ENCODE measurements around the gene CD44.

Gene CD44

GRCh38 chr11:35171226-35171625, 32.3 kb downstream of the CD44 start:
- H3K79me2 ChIP-seq (ENCODE audit: insufficient read depth, low read depth) = no peaks in the 10 kb centered on the region
- no peak overlapping the region for H2AFZ ChIP-seq (ENCODE audit: low read depth)
- no peak overlapping the region for H3K4me2 ChIP-seq
- H3K4me3 ChIP-seq (IDR thresholded peaks at IDR 0.05; ENCODE audit: insufficient read depth, low read depth, low read length) = no peak overlapping the region
- H3K27me3 ChIP-seq (ENCODE audit: insufficient read depth, low read depth) = peaks cover 27% of the 10 kb centered on the region; the same call in 1 of the 2 replicates
- no peak overlapping the region for H3K9ac ChIP-seq
- H3K36me3 ChIP-seq (ENCODE audit: insufficient read depth) = no peaks in the 10 kb centered on the region
- no peaks in the 10 kb centered on the region for H4K20me1 ChIP-seq (ENCODE audit: insufficient read depth)
- H3K4me1 ChIP-seq (ENCODE audit: low read depth, poor library complexity, severe bottlenecking) = peaks cover 30% of the 10 kb centered on the region
- no peak overlapping the region for H3K27ac ChIP-seq
- TF ChIP-seq CTCF (conservative IDR thresholded peaks at IDR 0.05; ENCODE audit: low read depth, low read length) = no peak

- H3K9ac ChIP-seq = no peak overlapping the region
- no peaks in the 10 kb centered on the region for H3K36me3 ChIP-seq (ENCODE audit: insufficient read depth)
- H4K20me1 ChIP-seq (ENCODE audit: insufficient read depth) = no peaks in the 10 kb centered on the region; the same call in 1 of the 2 replicates
- H3K4me3 ChIP-seq (IDR thresholded peaks at IDR 0.05; ENCODE audit: insufficient read depth, low read depth, low read length) = no peak overlapping the region
- H3K79me2 ChIP-seq (ENCODE audit: insufficient read depth, low read depth) = no peaks in the 10 kb centered on the region
- H3K4me2 ChIP-seq = no peak overlapping the region
- H3K27me3 ChIP-seq (ENCODE audit: insufficient read depth, low read depth) = peaks cover 24% of the 10 kb centered on the region; the same call in 1 of the 2 replicates
- no peak for TF ChIP-seq CTCF (conservative IDR thresholded peaks at IDR 0.05; ENCODE audit: low read depth, low read length)
- no peak overlapping the region for H2AFZ ChIP-seq (ENCODE audit: low read depth)
- H3K27ac ChIP-seq = no peak overlapping the region
- peaks cover 30% of the 10 kb centered on the region for H3K4me1 ChIP-seq (ENCODE audit: low read depth, poor library complexity, severe bottlenecking)
Measured at GRCh38 chr11:35173011-35173511, 34.1 kb downstream of the CD44 start.

GRCh38 chr11:35173616-35174566, 34.9 kb downstream of the CD44 start:
- peaks cover 36% of the 10 kb centered on the region for H3K4me1 ChIP-seq (ENCODE audit: low read depth, poor library complexity, severe bottlenecking)

GRCh38 chr11:35174666-35175065, 35.7 kb downstream of the CD44 start:
- Histone ChIP-seq H2AFZ (ENCODE audit: low read depth) (no peak overlapping the region), H3K79me2 (ENCODE audit: insufficient read depth, low read depth) (no peaks in the 10 kb centered on the region), H3K4me1 (ENCODE audit: low read depth, poor library complexity, severe bottlenecking) (peaks cover 39% of the 10 kb centered on the region), H3K4me3 (IDR thresholded peaks at IDR 0.05; ENCODE audit: insufficient read depth, low read depth, low read length) (no peak overlapping the region), H3K9ac (no peak overlapping the region), H4K20me1 (ENCODE audit: insufficient read depth) (no peaks in the 10 kb centered on the region; the same call in 1 of the 2 replicates), H3K36me3 (ENCODE audit: insufficient read depth) (no peaks in the 10 kb centered on the region), H3K4me2 (no peak overlapping the region), H3K27ac (no peak overlapping the region), H3K27me3 (ENCODE audit: insufficient read depth, low read depth) (peaks cover 27% of the 10 kb centered on the region; the same call in 1 of the 2 replicates)
- TF ChIP-seq CTCF (conservative IDR thresholded peaks at IDR 0.05; ENCODE audit: low read depth, low read length) = no peak

More at GRCh38 chr11:35173616-35174566, 34.9 kb downstream of the CD44 start:
- Histone ChIP-seq H3K79me2 (ENCODE audit: insufficient read depth, low read depth) (no peaks in the 10 kb centered on the region), H3K4me3 (IDR thresholded peaks at IDR 0.05; ENCODE audit: insufficient read depth, low read depth, low read length) (no peak overlapping the region), H3K9ac (no peak overlapping the region), H2AFZ (ENCODE audit: low read depth) (no peak overlapping the region), H4K20me1 (ENCODE audit: insufficient read depth) (no peaks in the 10 kb centered on the region; the same call in 1 of the 2 replicates), H3K27ac (no peak overlapping the region), H3K27me3 (ENCODE audit: insufficient read depth, low read depth) (peaks cover 25% of the 10 kb centered on the region; the same call in 1 of the 2 replicates), H3K4me2 (no peak overlapping the region), H3K36me3 (ENCODE audit: insufficient read depth) (no peaks in the 10 kb centered on the region)
- TF ChIP-seq CTCF (conservative IDR thresholded peaks at IDR 0.05; ENCODE audit: low read depth, low read length) = no peak

Measured in KMS-11 (cell line).